ENCODE data around the gene POMC. TPM values are rescaled to one million over a fixed set of nuclear protein-coding genes. Genes with fewer than 3 reads are reported as not detected.
"Not testable (repeated sequence)": the region's sequence is repeated elsewhere in the genome, so short reads cannot be mapped to it uniquely, and the experiment has no call there.

POMC gene
- total and polyA plus RNA-seq, 2 of the 8 experiments (the other 6 are each of a cell fraction or from before 2014, with no cell fraction given): 1.7 to 4.7 TPM

DNA sequence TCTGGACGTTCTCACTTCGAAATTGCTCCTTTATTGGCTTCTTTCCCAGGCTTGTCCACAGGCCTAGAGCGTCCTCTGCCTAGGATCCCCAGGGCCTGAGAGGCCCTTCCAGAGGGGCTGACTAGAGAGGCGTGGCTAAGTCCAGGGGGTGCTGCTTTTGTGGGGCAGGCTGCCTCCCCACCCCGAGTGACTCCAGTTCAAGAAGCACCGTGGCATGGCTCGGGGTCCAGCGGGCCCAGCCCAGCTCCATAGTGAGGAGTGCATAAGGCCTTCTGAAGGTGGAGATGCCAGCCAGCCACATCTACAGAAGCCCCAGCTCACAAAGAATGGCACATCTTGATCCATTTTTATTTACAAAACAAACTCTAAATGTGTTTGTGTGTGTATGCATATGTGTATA lies 44.8 kb upstream of the POMC start (continued):
- TF ChIP-seq POLR2AphosphoS5 (IDR thresholded peaks at IDR 0.05; ENCODE audit: low read depth, low read length) (no peak), CREB1 (IDR thresholded peaks at IDR 0.05) (no peak), TBP (IDR thresholded peaks at IDR 0.05; ENCODE audit: low read depth, low read length) (no peak), JUN (IDR thresholded peaks at IDR 0.05; ENCODE audit: low read depth, low read length) (no peak), BRCA1 (IDR thresholded peaks at IDR 0.05; ENCODE audit: low read depth, low read length) (no peak), SP1 (IDR thresholded peaks at IDR 0.05; ENCODE audit: low read depth, low read length) (no peak), CTBP2 (IDR thresholded peaks at IDR 0.05; ENCODE audit: borderline replicate concordance, insufficient read depth, insufficient read length, low read length) (no peak), KDM4A (IDR thresholded peaks at IDR 0.05; ENCODE audit: low read depth, low read length, severe bottlenecking) (no peak), CEBPB (IDR thresholded peaks at IDR 0.05; ENCODE audit: low read depth, low read length) (no peak), CHD1 (IDR thresholded peaks at IDR 0.05; ENCODE audit: low read depth, low read length) (no peak)

DNA sequence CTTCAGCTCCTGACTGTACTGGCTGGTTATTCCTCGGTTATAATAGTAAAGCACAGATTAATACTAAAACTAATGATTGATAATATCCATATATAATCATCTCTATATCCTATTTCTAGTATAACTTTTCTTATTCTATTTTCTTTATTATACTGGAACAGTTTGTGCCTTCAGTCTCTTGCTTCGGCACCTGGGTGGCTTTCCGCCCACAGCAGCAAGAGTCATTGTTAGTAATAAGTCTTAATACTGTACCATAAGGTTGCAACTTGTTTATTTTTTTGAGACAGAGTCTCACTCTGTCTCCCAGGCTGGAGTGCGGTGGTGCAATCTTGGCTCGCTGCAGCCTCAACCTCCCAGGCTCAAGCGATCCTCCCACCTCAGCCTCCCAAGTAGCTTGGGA lies 42.5 kb upstream of the POMC start:
- H3K14ac ChIP-seq (ENCODE audit: insufficient read length); H2AFZ ChIP-seq (ENCODE audit: low read length); H3K27me3 ChIP-seq (replicated peaks in 1 of 4; ENCODE audit: control insufficient read depth in 3 of 4, extremely low read depth in 1 of 4, insufficient read depth in 3 of 4, low read length in 3 of 4); H4K5ac ChIP-seq (ENCODE audit: insufficient read length, low read depth, low read length); H3K56ac ChIP-seq (replicated peaks; ENCODE audit: insufficient read length, low read depth, low read length); H3K9ac ChIP-seq (replicated peaks in 1 of 4; ENCODE audit: extremely low read depth in 1 of 4, low read depth in 3 of 4, low read length in 3 of 4); H4K8ac ChIP-seq (ENCODE audit: extremely low read depth, insufficient read depth, low read length); H2BK12ac ChIP-seq (ENCODE audit: low read depth, low read length); H3K36me3 ChIP-seq (ENCODE audit: control insufficient read depth in 2 of 4, insufficient read depth in 4 of 4, low read length in 3 of 4); H3K4me2 ChIP-seq (ENCODE audit: insufficient read depth in 1 of 2, low read depth in 2 of 2, low read length in 2 of 2); H2BK15ac ChIP-seq (ENCODE audit: low read length); H3K79me1 ChIP-seq (ENCODE audit: low read depth, low read length); H3K9me3 ChIP-seq (ENCODE audit: insufficient read depth in 2 of 2, low read depth in 1 of 2, low read length in 1 of 2); H3K4me3 ChIP-seq (ENCODE audit: extremely low read depth in 1 of 4, insufficient read depth in 2 of 4, low read depth in 3 of 4, low read length in 4 of 4); H4K91ac ChIP-seq (replicated peaks; ENCODE audit: insufficient read length, low read length); DNase-seq (ENCODE audit: low read depth in 1 of 2, low spot score in 2 of 2); H3K23me2 ChIP-seq (ENCODE audit: low read depth, low read length); FAIRE-seq; H2AK5ac ChIP-seq (ENCODE audit: low read depth, low read length); H3K4ac ChIP-seq (replicated peaks; ENCODE audit: insufficient read length, low read depth, low read length); H3K27ac ChIP-seq (ENCODE audit: low read depth, low read length); H3K79me2 ChIP-seq (ENCODE audit: control insufficient read depth in 1 of 2, insufficient read depth in 2 of 2, low read length in 2 of 2); H3K18ac ChIP-seq (ENCODE audit: extremely low read depth, low read length); H3K23ac ChIP-seq (ENCODE audit: insufficient read length); H4K20me1 ChIP-seq (replicated peaks in 1 of 2; ENCODE audit: control insufficient read depth in 1 of 2, insufficient read depth in 2 of 2, low read length in 2 of 2); H2BK20ac ChIP-seq (ENCODE audit: low read length); H2BK5ac ChIP-seq (ENCODE audit: low read depth, low read length); H2BK120ac ChIP-seq (replicated peaks; ENCODE audit: low read depth, low read length): not testable (repeated sequence)
- ChIA-PET CTCF (ENCODE audit: partially characterized antibody) (interaction anchor here (1.3 to 3.3 kb wide), 4 partner anchors 13 to 46 kb away, joined by 4 to 22 read pairs (median 5); no protein-coding TSS in a partner anchor), POLR2A (ENCODE audit: partially characterized antibody) (interaction anchor here (1.4 kb wide), 1 partner anchor 19 kb away, joined by 4 read pairs; no protein-coding TSS in a partner anchor)
- WGBS, 2 experiments (ENCODE audit: extremely low coverage in 1 of 2, insufficient coverage in 1 of 2, insufficient read length in 1 of 2, insufficient replicate concordance in 2 of 2, low coverage in 1 of 2, low lambda C conversion rate in 2 of 2, missing lambda C conversion rate in 1 of 2): 94% methylated on average over 6 of the region's 6 CpGs; no CpG with 5 or more reads in 1 of the 2 experiments
- H3K4me1 ChIP-seq (replicated peaks in 1 of 4; ENCODE audit: control insufficient read depth in 3 of 4, insufficient read depth in 4 of 4, low read length in 3 of 4): peaks cover 0 to 13% (median 5%) of the 10 kb centered on the region in 4 experiments; a peak in 5 of 7 replicates
